GM10847 (cell line): Measurements from ENCODE around the gene PLIN4.

ENCODE experiments used
- POLR2A ChIP-seq: IDR thresholded peaks from 2 replicates; pipeline ENCODE4 v1.6.1; 2011; ENCODE audit not compliant: insufficient read length; ENCODE audit errors: extremely low read depth

Gene PLIN4

GRCh38 chr19:4553092-4553695 is 34.9 kb upstream of the PLIN4 start:
- TF ChIP-seq POLR2A = no peak

GRCh38 chr19:4552525-4552819 is 34.2 kb upstream of the PLIN4 start:
- TF ChIP-seq POLR2A = no peak

GRCh38 chr19:4550479-4551050 is 32.3 kb upstream of the PLIN4 start:
- no peak for TF ChIP-seq POLR2A

- no peak for TF ChIP-seq POLR2A
Observed at GRCh38 chr19:4550018-4550417, 31.7 kb upstream of the PLIN4 start.

GRCh38 chr19:4548238-4548584 is 29.9 kb upstream of the PLIN4 start:
- TF ChIP-seq POLR2A = no peak

- no peak for TF ChIP-seq POLR2A
Observed at GRCh38 chr19:4547303-4548237, 29.3 kb upstream of the PLIN4 start.

- TF ChIP-seq POLR2A = no peak
Observed at GRCh38 chr19:4543842-4544647, 25.8 kb upstream of the PLIN4 start.

GRCh38 chr19:4542896-4543841 is 24.9 kb upstream of the PLIN4 start:
- TF ChIP-seq POLR2A = no peak

- TF ChIP-seq POLR2A = no peak
Observed at GRCh38 chr19:4541114-4541805, 23.0 kb upstream of the PLIN4 start.

- no peak for TF ChIP-seq POLR2A
Observed at GRCh38 chr19:4539693-4540581, 21.7 kb upstream of the PLIN4 start, which contains the start of gene LRG1. Gene LRG1, minus strand, starts transcription at chr19:4540036. Its CDS starts 23 bp downstream, at chr19:4540013.

- no peak for TF ChIP-seq POLR2A
Observed at GRCh38 chr19:4539169-4539692, 20.9 kb upstream of the PLIN4 start.

GRCh38 chr19:4538601-4538954 is 20.3 kb upstream of the PLIN4 start:
- no peak for TF ChIP-seq POLR2A
